ENCODE data around the gene SEC14L5.

The SEC14L5 gene

DNA sequence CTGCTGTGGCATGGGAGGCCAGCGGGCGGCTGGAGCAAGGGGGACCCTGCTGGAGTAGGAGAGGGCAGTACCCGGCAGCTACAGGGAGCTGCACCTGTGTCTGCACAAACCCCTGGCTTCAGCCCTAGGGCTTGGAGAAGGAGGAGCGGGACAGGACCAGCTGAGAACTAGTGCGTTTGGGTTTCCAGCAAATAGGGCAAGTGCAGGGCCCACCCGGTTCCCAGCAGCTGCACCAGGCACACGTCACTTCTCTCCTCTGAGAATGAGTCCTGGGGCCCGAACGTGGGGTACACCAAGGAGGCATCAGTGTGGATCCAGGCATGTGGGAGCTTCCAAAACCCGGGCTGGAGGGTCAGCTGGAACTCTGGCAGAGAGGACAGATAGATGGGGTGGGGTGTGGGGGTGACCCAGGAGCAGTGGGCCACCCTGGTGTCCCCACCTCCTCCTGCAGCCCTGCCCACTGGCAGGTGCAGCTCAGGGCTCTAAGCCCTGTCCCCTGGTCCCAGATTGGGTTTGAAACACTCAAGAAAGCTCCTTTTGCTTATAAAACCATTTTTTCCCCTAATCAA, 102.0 kb downstream of the SEC14L5 start:
- H3K79me2 ChIP-seq (ENCODE audit: insufficient read depth, low read length) = no peaks in the 10 kb centered on the region
- H3K27me3 ChIP-seq (ENCODE audit: insufficient read depth, low read length, poor library complexity, severe bottlenecking) = no peaks in the 10 kb centered on the region
- no peaks in the 10 kb centered on the region for H3F3A ChIP-seq (ENCODE audit: low read depth)
- no peak overlapping the region for H2AFZ ChIP-seq (ENCODE audit: low read length)
- TF ChIP-seq, protein P1, sequence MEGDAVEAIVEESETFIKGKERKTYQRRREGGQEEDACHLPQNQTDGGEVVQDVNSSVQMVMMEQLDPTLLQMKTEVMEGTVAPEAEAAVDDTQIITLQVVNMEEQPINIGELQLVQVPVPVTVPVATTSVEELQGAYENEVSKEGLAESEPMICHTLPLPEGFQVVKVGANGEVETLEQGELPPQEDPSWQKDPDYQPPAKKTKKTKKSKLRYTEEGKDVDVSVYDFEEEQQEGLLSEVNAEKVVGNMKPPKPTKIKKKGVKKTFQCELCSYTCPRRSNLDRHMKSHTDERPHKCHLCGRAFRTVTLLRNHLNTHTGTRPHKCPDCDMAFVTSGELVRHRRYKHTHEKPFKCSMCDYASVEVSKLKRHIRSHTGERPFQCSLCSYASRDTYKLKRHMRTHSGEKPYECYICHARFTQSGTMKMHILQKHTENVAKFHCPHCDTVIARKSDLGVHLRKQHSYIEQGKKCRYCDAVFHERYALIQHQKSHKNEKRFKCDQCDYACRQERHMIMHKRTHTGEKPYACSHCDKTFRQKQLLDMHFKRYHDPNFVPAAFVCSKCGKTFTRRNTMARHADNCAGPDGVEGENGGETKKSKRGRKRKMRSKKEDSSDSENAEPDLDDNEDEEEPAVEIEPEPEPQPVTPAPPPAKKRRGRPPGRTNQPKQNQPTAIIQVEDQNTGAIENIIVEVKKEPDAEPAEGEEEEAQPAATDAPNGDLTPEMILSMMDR (conservative IDR thresholded peaks at IDR 0.05; ENCODE audit: low read length) = no peak
- TF ChIP-seq EZH2phosphoT487 (IDR thresholded peaks at IDR 0.05; ENCODE audit: borderline replicate concordance) = no peak
- no peak overlapping the region for H3K9ac ChIP-seq (ENCODE audit: low read depth, low read length, poor library complexity, severe bottlenecking)
- H4K20me1 ChIP-seq (ENCODE audit: insufficient read depth, low read length, poor library complexity, severe bottlenecking) = no peaks in the 10 kb centered on the region
- no peaks in the 10 kb centered on the region for H3K9me2 ChIP-seq (replicated peaks; ENCODE audit: low read depth, low read length)
- no peaks in the 10 kb centered on the region for H3K9me3 ChIP-seq (ENCODE audit: insufficient read depth, low read depth, low read length)
- no peak overlapping the region for H3K4me3 ChIP-seq (ENCODE audit: low read length, poor library complexity, severe bottlenecking)
- H3K36me3 ChIP-seq (ENCODE audit: insufficient read depth, low read length) = no peaks in the 10 kb centered on the region
- H3K4me2 ChIP-seq (ENCODE audit: low read depth, low read length, poor library complexity, severe bottlenecking) = no peak overlapping the region
- H3K4me1 ChIP-seq (ENCODE audit: insufficient read depth, low read length, poor library complexity, severe bottlenecking) = no peaks in the 10 kb centered on the region

GRCh38 chr16:5062051-5062450, 103.9 kb downstream of the SEC14L5 start:
- H3K9ac ChIP-seq (ENCODE audit: low read depth, low read length, poor library complexity, severe bottlenecking) = no peak overlapping the region
- no peaks in the 10 kb centered on the region for H3K36me3 ChIP-seq (ENCODE audit: insufficient read depth, low read length)
- TF ChIP-seq, protein P1 (conservative IDR thresholded peaks at IDR 0.05; ENCODE audit: low read length) = no peak
- TF ChIP-seq EZH2phosphoT487 (IDR thresholded peaks at IDR 0.05; ENCODE audit: borderline replicate concordance) = no peak

GRCh38 chr16:5062790-5063765, 104.9 kb downstream of the SEC14L5 start:
- H3K4me3 ChIP-seq (ENCODE audit: low read length, poor library complexity, severe bottlenecking) = no peak overlapping the region

More at GRCh38 chr16:5062051-5062450, 103.9 kb downstream of the SEC14L5 start:
- H3K79me2 ChIP-seq (ENCODE audit: insufficient read depth, low read length) = no peaks in the 10 kb centered on the region
- H3K9me3 ChIP-seq (ENCODE audit: insufficient read depth, low read depth, low read length) = no peaks in the 10 kb centered on the region
- H3K4me1 ChIP-seq (ENCODE audit: insufficient read depth, low read length, poor library complexity, severe bottlenecking) = no peaks in the 10 kb centered on the region
- H2AFZ ChIP-seq (ENCODE audit: low read length) = no peak overlapping the region
- no peaks in the 10 kb centered on the region for H3K27me3 ChIP-seq (ENCODE audit: insufficient read depth, low read length, poor library complexity, severe bottlenecking)
- H3K4me3 ChIP-seq (ENCODE audit: low read length, poor library complexity, severe bottlenecking) = no peak overlapping the region
- no peaks in the 10 kb centered on the region for H3K9me2 ChIP-seq (replicated peaks; ENCODE audit: low read depth, low read length)
- H4K20me1 ChIP-seq (ENCODE audit: insufficient read depth, low read length, poor library complexity, severe bottlenecking) = no peaks in the 10 kb centered on the region
- no peak overlapping the region for H3K4me2 ChIP-seq (ENCODE audit: low read depth, low read length, poor library complexity, severe bottlenecking)
- H3F3A ChIP-seq (ENCODE audit: low read depth) = no peaks in the 10 kb centered on the region

More at GRCh38 chr16:5062790-5063765, 104.9 kb downstream of the SEC14L5 start:
- Histone ChIP-seq H3K4me1 (ENCODE audit: insufficient read depth, low read length, poor library complexity, severe bottlenecking) (no peaks in the 10 kb centered on the region), H4K20me1 (ENCODE audit: insufficient read depth, low read length, poor library complexity, severe bottlenecking) (no peaks in the 10 kb centered on the region), H3K79me2 (ENCODE audit: insufficient read depth, low read length) (no peaks in the 10 kb centered on the region), H3K27me3 (ENCODE audit: insufficient read depth, low read length, poor library complexity, severe bottlenecking) (no peaks in the 10 kb centered on the region), H3K4me2 (ENCODE audit: low read depth, low read length, poor library complexity, severe bottlenecking) (no peak overlapping the region), H3K36me3 (ENCODE audit: insufficient read depth, low read length) (no peaks in the 10 kb centered on the region), H3K9ac (ENCODE audit: low read depth, low read length, poor library complexity, severe bottlenecking) (no peak overlapping the region), H2AFZ (ENCODE audit: low read length) (no peak overlapping the region), H3K9me3 (ENCODE audit: insufficient read depth, low read depth, low read length) (no peaks in the 10 kb centered on the region), H3K9me2 (replicated peaks; ENCODE audit: low read depth, low read length) (no peaks in the 10 kb centered on the region), H3F3A (ENCODE audit: low read depth) (no peaks in the 10 kb centered on the region)
- TF ChIP-seq, protein P1 (conservative IDR thresholded peaks at IDR 0.05; ENCODE audit: low read length) = peak; percentile 13; the same call in 1 of the 2 replicates
- no peak for TF ChIP-seq EZH2phosphoT487 (IDR thresholded peaks at IDR 0.05; ENCODE audit: borderline replicate concordance)

Measured in Loucy (cell line).